ENCODE data around the gene PAQR5.
A peak's percentile ranks its signal among the peaks of the same experiment; 100 is the strongest.

PAQR5 gene

GRCh38 chr15:69340243-69340900 is 41.7 kb downstream of the PAQR5 start:
- no peaks in the 10 kb centered on the region for H3K27me3 ChIP-seq (replicated peaks; ENCODE audit: control insufficient read depth, insufficient read depth, low read length)
- no peak for DNase-seq (ENCODE audit: low read depth)
- peaks cover 5% of the 10 kb centered on the region for H3K9me3 ChIP-seq (ENCODE audit: control insufficient read depth, low read length)
- no peaks in the 10 kb centered on the region for H3K36me3 ChIP-seq (ENCODE audit: control insufficient read depth, insufficient read depth, low read length, severe bottlenecking)
- no peak overlapping the region for H3K9ac ChIP-seq (ENCODE audit: low read length)
- H3K4me1 ChIP-seq (ENCODE audit: control insufficient read depth, insufficient read depth, low read length): peaks cover 8% of the 10 kb centered on the region
- H3K4me3 ChIP-seq (ENCODE audit: low read length): no peak overlapping the region

DNA sequence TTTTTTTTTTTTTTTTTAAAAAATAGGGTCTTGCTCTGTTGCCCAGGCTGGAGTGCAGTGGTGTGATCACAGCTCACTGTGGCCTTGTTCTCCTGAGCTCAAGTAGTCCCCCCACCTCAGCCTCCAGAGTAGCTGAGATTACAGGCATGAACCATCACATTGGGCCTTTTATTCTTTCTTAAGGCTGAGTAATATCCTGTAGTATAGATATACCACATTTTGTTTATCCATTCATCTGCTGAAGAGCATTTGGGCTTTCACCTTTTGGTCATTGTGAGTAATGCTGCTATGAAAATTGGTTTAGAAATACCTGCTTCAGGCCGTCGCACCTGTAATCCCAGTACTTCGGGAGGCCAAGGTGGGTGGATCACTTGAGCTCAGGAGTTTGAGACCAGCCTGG is 42.6 kb downstream of the PAQR5 start:
- Histone ChIP-seq H3K27me3 (replicated peaks; ENCODE audit: control insufficient read depth, insufficient read depth, low read length) (no peaks in the 10 kb centered on the region), H3K9ac (ENCODE audit: low read length) (no peak overlapping the region), H3K36me3 (ENCODE audit: control insufficient read depth, insufficient read depth, low read length, severe bottlenecking) (no peaks in the 10 kb centered on the region), H3K4me3 (ENCODE audit: low read length) (no peak overlapping the region), H3K9me3 (ENCODE audit: control insufficient read depth, low read length) (peaks cover 5% of the 10 kb centered on the region), H3K4me1 (ENCODE audit: control insufficient read depth, insufficient read depth, low read length) (peaks cover 8% of the 10 kb centered on the region)
- DNase-seq (ENCODE audit: low read depth): no peak

DNA sequence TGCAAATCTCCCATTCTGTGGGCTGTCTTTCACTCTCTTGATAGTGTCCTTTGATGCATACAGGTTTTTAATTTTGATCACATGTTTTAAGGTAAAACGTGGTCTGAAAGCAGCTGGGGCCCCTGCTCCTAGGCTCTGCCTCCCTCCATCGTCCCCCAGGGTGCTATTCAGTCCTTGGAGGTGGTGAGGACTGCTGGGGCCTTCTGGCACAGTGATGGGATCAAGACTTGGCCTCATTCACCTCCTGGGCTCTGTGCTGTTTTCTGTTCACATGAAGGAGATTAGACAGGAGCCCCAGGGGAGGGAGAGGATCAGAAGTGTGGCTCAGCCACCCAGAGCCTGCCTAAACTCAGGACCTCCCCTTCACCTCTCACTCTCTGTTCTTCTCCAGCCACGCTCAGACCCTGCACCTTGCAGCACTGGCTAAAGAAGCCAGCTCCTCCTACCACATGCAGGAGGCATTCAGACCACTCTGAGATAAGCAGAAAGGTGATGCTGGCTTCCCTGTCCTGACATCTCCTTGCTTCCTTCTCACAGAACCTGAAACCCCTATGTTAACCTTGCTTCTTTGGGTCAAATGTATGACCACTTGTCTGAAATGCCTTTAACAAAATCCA is 43.9 kb downstream of the PAQR5 start:
- H3K4me3 ChIP-seq (ENCODE audit: low read length): no peak overlapping the region
- H3K27me3 ChIP-seq (replicated peaks; ENCODE audit: control insufficient read depth, insufficient read depth, low read length): no peaks in the 10 kb centered on the region
- no peak overlapping the region for H3K9ac ChIP-seq (ENCODE audit: low read length)
- H3K9me3 ChIP-seq (ENCODE audit: control insufficient read depth, low read length): no peaks in the 10 kb centered on the region
- H3K4me1 ChIP-seq (ENCODE audit: control insufficient read depth, insufficient read depth, low read length): peaks cover 8% of the 10 kb centered on the region
- H3K36me3 ChIP-seq (ENCODE audit: control insufficient read depth, insufficient read depth, low read length, severe bottlenecking): no peaks in the 10 kb centered on the region
- no peak for DNase-seq (ENCODE audit: low read depth)

- Histone ChIP-seq H3K9me3 (ENCODE audit: control insufficient read depth, low read length) (no peaks in the 10 kb centered on the region), H3K4me3 (ENCODE audit: low read length) (no peak overlapping the region), H3K9ac (ENCODE audit: low read length) (no peak overlapping the region), H3K27me3 (replicated peaks; ENCODE audit: control insufficient read depth, insufficient read depth, low read length) (no peaks in the 10 kb centered on the region), H3K4me1 (ENCODE audit: control insufficient read depth, insufficient read depth, low read length) (peaks cover 8% of the 10 kb centered on the region), H3K36me3 (ENCODE audit: control insufficient read depth, insufficient read depth, low read length, severe bottlenecking) (no peaks in the 10 kb centered on the region)
- peak; percentile 7 for DNase-seq (ENCODE audit: low read depth)
These were observed 44.4 kb downstream of the PAQR5 start for GRCh38 chr15:69343133-69343532.

DNA sequence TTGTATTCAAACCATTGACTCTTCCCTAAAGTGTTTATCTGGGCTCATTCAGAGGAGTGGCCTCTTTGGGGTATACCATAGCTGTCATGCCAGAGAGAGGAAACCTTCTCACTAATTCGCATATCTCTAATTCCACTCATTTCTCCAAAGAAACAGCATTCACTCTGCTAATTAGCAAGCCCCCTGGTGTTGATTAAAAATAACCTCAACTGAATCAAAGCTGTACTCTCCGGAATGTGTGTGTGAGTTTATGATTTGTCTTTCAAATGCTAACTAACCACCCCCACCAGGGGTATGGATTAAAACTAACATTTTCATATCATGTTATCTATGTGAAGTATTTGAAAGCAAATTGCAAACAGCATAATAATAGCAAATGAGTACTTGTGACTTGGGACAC is 45.5 kb downstream of the PAQR5 start:
- Histone ChIP-seq H3K27me3 (replicated peaks; ENCODE audit: control insufficient read depth, insufficient read depth, low read length) (no peaks in the 10 kb centered on the region), H3K4me3 (ENCODE audit: low read length) (no peak overlapping the region), H3K4me1 (ENCODE audit: control insufficient read depth, insufficient read depth, low read length) (peaks cover 8% of the 10 kb centered on the region), H3K9me3 (ENCODE audit: control insufficient read depth, low read length) (no peaks in the 10 kb centered on the region), H3K9ac (ENCODE audit: low read length) (no peak overlapping the region), H3K36me3 (ENCODE audit: control insufficient read depth, insufficient read depth, low read length, severe bottlenecking) (no peaks in the 10 kb centered on the region)
- DNase-seq (ENCODE audit: low read depth): no peak

GRCh38 chr15:69346112-69346511 is 47.4 kb downstream of the PAQR5 start:
- Histone ChIP-seq H3K27me3 (replicated peaks; ENCODE audit: control insufficient read depth, insufficient read depth, low read length) (no peaks in the 10 kb centered on the region), H3K4me3 (ENCODE audit: low read length) (no peak overlapping the region), H3K9ac (ENCODE audit: low read length) (no peak overlapping the region), H3K4me1 (ENCODE audit: control insufficient read depth, insufficient read depth, low read length) (peaks cover 8% of the 10 kb centered on the region), H3K36me3 (ENCODE audit: control insufficient read depth, insufficient read depth, low read length, severe bottlenecking) (no peaks in the 10 kb centered on the region), H3K9me3 (ENCODE audit: control insufficient read depth, low read length) (no peaks in the 10 kb centered on the region)
- DNase-seq (ENCODE audit: low read depth): peak; percentile 22

DNA sequence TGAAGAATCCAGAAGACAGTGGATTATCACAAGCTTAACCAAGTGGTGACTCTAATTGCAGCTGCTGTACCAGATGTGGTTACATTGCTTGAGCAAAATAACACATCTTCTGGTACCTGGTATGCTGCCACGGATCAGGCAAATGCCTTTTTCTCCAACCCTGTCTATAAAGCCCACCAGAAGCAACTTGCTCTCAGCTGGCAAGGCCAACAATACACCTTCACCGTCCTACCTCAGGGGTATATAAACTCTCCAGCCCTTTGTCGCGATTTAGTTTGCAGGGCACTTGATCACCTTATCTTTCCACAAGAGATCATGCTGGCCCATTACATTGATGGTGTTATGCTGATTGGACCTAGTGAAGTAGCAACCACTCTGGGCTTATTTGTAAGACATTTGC is 52.6 kb downstream of the PAQR5 start:
- H3K9ac ChIP-seq (ENCODE audit: low read length): no peak overlapping the region
- no peaks in the 10 kb centered on the region for H3K4me1 ChIP-seq (ENCODE audit: control insufficient read depth, insufficient read depth, low read length)
- no peaks in the 10 kb centered on the region for H3K27me3 ChIP-seq (replicated peaks; ENCODE audit: control insufficient read depth, insufficient read depth, low read length)
- no peaks in the 10 kb centered on the region for H3K9me3 ChIP-seq (ENCODE audit: control insufficient read depth, low read length)
- no peak overlapping the region for H3K4me3 ChIP-seq (ENCODE audit: low read length)
- no peaks in the 10 kb centered on the region for H3K36me3 ChIP-seq (ENCODE audit: control insufficient read depth, insufficient read depth, low read length, severe bottlenecking)
- no peak for DNase-seq (ENCODE audit: low read depth)

- Histone ChIP-seq H3K9me3 (ENCODE audit: control insufficient read depth, low read length) (no peaks in the 10 kb centered on the region), H3K9ac (ENCODE audit: low read length) (no peak overlapping the region), H3K27me3 (replicated peaks; ENCODE audit: control insufficient read depth, insufficient read depth, low read length) (no peaks in the 10 kb centered on the region), H3K36me3 (ENCODE audit: control insufficient read depth, insufficient read depth, low read length, severe bottlenecking) (no peaks in the 10 kb centered on the region), H3K4me1 (ENCODE audit: control insufficient read depth, insufficient read depth, low read length) (no peaks in the 10 kb centered on the region), H3K4me3 (ENCODE audit: low read length) (no peak overlapping the region)
- no peak for DNase-seq (ENCODE audit: low read depth)
These were observed 53.2 kb downstream of the PAQR5 start for GRCh38 chr15:69351884-69352283.

DNA sequence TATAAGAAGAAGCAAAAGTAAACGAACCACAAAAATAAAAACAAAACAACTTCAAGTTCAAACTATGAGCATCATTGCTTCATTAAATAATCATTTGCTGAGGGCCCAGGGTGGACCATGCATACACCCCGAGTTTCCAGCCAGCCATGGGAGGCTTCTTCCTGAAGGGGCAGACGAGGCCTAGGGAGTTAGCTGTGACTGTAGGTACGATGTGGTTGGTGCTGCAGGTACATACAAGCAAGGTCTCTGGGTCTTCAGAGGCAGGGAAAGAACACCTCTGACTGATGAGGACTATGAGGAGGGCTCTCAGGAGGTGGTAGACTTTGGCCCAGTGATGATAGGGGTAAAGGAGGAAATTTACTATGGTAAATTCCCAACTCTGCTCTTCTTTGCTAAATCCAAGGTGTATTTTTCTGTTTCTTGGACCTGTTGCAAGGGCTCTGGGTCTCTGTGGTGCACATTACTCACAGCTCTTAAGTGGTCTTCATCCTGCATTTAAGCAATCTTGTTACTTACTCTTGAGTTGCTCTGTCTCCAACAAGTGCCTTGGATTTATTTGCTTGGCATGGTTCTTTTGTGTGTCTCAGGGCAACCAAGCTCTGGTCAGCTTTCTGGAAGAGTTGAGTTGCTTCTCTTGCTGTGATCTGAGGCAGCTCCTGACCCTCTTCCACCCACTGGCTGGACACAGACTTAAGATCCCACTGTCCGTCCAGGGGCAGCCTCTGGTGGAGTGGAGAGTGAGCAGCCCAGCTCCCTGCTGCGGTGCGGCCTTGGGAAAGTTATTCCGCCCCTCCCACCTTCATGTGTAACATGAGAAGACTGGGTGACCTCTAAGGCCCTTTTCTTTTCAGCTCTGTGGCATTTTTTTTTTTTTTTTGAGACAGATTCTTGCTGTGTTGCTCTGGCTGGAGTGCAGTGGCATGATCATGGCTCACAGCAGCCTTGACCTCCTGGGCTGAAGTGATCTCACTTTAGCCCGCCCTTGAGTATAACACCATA is 59.4 kb downstream of the PAQR5 start:
- no peak overlapping the region for H3K9ac ChIP-seq (ENCODE audit: low read length)
- no peaks in the 10 kb centered on the region for H3K27me3 ChIP-seq (replicated peaks; ENCODE audit: control insufficient read depth, insufficient read depth, low read length)
- no peak overlapping the region for H3K4me3 ChIP-seq (ENCODE audit: low read length)
- H3K9me3 ChIP-seq (ENCODE audit: control insufficient read depth, low read length): no peaks in the 10 kb centered on the region
- peaks cover 7% of the 10 kb centered on the region for H3K4me1 ChIP-seq (ENCODE audit: control insufficient read depth, insufficient read depth, low read length)
- DNase-seq (ENCODE audit: low read depth): peak; percentile 27
- no peaks in the 10 kb centered on the region for H3K36me3 ChIP-seq (ENCODE audit: control insufficient read depth, insufficient read depth, low read length, severe bottlenecking)

GRCh38 chr15:69358850-69359249 is 60.1 kb downstream of the PAQR5 start:
- Histone ChIP-seq H3K27me3 (replicated peaks; ENCODE audit: control insufficient read depth, insufficient read depth, low read length) (no peaks in the 10 kb centered on the region), H3K4me1 (ENCODE audit: control insufficient read depth, insufficient read depth, low read length) (peaks cover 7% of the 10 kb centered on the region), H3K36me3 (ENCODE audit: control insufficient read depth, insufficient read depth, low read length, severe bottlenecking) (no peaks in the 10 kb centered on the region), H3K9ac (ENCODE audit: low read length) (no peak overlapping the region), H3K4me3 (ENCODE audit: low read length) (no peak overlapping the region), H3K9me3 (ENCODE audit: control insufficient read depth, low read length) (no peaks in the 10 kb centered on the region)
- DNase-seq (ENCODE audit: low read depth): no peak

GRCh38 chr15:69359722-69360121 is 61.0 kb downstream of the PAQR5 start:
- H3K4me1 ChIP-seq (ENCODE audit: control insufficient read depth, insufficient read depth, low read length): peaks cover 7% of the 10 kb centered on the region
- no peaks in the 10 kb centered on the region for H3K36me3 ChIP-seq (ENCODE audit: control insufficient read depth, insufficient read depth, low read length, severe bottlenecking)
- no peaks in the 10 kb centered on the region for H3K27me3 ChIP-seq (replicated peaks; ENCODE audit: control insufficient read depth, insufficient read depth, low read length)
- H3K9me3 ChIP-seq (ENCODE audit: control insufficient read depth, low read length): no peaks in the 10 kb centered on the region
- no peak overlapping the region for H3K4me3 ChIP-seq (ENCODE audit: low read length)
- DNase-seq (ENCODE audit: low read depth): no peak
- H3K9ac ChIP-seq (ENCODE audit: low read length): no peak overlapping the region

All from adipocyte (in vitro differentiated cells).